ENCODE results near the gene BAG1.

The BAG1 gene

DNA sequence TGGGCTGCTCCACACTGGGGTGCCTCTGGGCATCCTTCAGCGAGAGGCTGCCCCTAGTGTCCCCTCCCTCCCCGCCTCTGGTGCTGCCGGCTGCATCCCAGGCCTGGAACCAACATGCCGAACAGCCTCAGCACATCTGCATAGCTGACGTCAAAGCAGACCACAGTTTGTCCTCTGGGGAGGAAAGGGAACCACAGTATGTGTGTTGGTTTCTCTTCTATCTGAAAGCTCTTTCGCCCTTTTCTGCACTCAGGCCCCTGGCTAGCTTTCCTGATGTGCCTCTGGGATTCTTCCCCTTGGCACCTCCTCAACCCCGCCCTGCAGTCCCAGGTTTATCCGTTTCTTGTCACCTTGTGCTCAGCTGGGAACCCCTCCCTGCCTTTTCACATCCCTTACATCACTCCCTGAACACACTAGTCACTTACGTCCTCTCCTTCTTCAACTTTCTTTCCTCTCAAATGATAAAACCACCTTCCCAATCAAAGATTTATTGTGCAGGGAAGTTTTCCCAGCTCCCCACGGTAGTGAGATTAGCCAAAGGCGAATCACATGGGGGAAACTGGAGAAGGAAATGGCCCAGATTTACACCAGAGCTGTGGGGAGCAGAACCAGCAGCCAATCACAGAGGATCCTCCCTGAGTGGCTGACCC is 61.8 kb downstream of the BAG1 start:
- DNase-seq = no peak

Data from NCI-H2171 treated with DMSO at 0.1 percent for 48 hours (cell line).